ENCODE results near the gene PLPP1. TPM values are rescaled to one million over a fixed set of nuclear protein-coding genes. Genes with fewer than 3 reads are reported as not detected.

PLPP1 gene
- total and polyA plus RNA-seq, 4 donors, result 23.4 to 149 (median 68.7) TPM

- no peaks in the 10 kb centered on the region for H3K27me3 ChIP-seq (ENCODE audit: control insufficient read depth in 4 of 4, insufficient read depth in 4 of 4, low read length in 3 of 4)
- DNase-seq (ENCODE audit: low spot score), result no peak
- peaks cover 4 to 10% (median 7%) of the 10 kb centered on the region in 4 donors for H3K4me1 ChIP-seq (ENCODE audit: control insufficient read depth in 4 of 4, insufficient read depth in 4 of 4, low read length in 3 of 4)
- H3K9ac ChIP-seq (ENCODE audit: low read depth in 1 of 2, low read length in 2 of 2), result no peak overlapping the region
- WGBS, result 94% methylated on average over 1 of the region's 1 CpG
- H3K9me3 ChIP-seq (ENCODE audit: control insufficient read depth in 4 of 4, low read length in 3 of 4), result no peaks in the 10 kb centered on the region
- H3K36me3 ChIP-seq (ENCODE audit: control insufficient read depth in 4 of 4, insufficient read depth in 3 of 4, low read depth in 1 of 4, low read length in 3 of 4), result peaks cover 0 to 3% (median 0%) of the 10 kb centered on the region in 4 donors
- H3K4me3 ChIP-seq (ENCODE audit: low read depth in 1 of 3, low read length in 3 of 3), result no peak overlapping the region
- TF ChIP-seq YY1 (IDR thresholded peaks at IDR 0.05), result no peak
- TF ChIP-seq REST (IDR thresholded peaks at IDR 0.05), result no peak
- TF ChIP-seq TAF1 (conservative IDR thresholded peaks at IDR 0.05), result no peak
- TF ChIP-seq ATF3 (IDR thresholded peaks at IDR 0.05), result no peak
- no peak for TF ChIP-seq RXRA (IDR thresholded peaks at IDR 0.05)
- TF ChIP-seq GABPA (IDR thresholded peaks at IDR 0.05 in 1 of 2, conservative IDR thresholded peaks at IDR 0.05 in 1 of 2), result no peak
- TF ChIP-seq SP1 (IDR thresholded peaks at IDR 0.05), result no peak
- no peak for TF ChIP-seq HNF4G (IDR thresholded peaks at IDR 0.05)
- TF ChIP-seq HNF4A (conservative IDR thresholded peaks at IDR 0.05), result no peak
- no peak for TF ChIP-seq RAD21 (IDR thresholded peaks at IDR 0.05)
- no peak for TF ChIP-seq EGR1 (IDR thresholded peaks at IDR 0.05; ENCODE audit: low read depth in 2 of 2)
- no peak for TF ChIP-seq FOXA2 (IDR thresholded peaks at IDR 0.05)
- no peak for TF ChIP-seq CTCF (IDR thresholded peaks at IDR 0.05; ENCODE audit: low read depth, low read length, missing input control)
- no peak for TF ChIP-seq FOXA1 (IDR thresholded peaks at IDR 0.05)
- no peak for TF ChIP-seq MAX (IDR thresholded peaks at IDR 0.05)
- TF ChIP-seq JUND (IDR thresholded peaks at IDR 0.05), result no peak
- no peak overlapping the region for H3K27ac ChIP-seq (ENCODE audit: low read depth in 1 of 2, low read length in 2 of 2)
Observed at GRCh38 chr5:55495216-55495615, 39.5 kb downstream of the PLPP1 start.

- H3K9me3 ChIP-seq (ENCODE audit: control insufficient read depth in 4 of 4, low read length in 3 of 4), result no peaks in the 10 kb centered on the region
- no peak for DNase-seq (ENCODE audit: low spot score)
- no peak overlapping the region for H3K27ac ChIP-seq (ENCODE audit: low read depth in 1 of 2, low read length in 2 of 2)
- peaks cover 0 to 4% (median 3%) of the 10 kb centered on the region in 4 donors for H3K4me1 ChIP-seq (ENCODE audit: control insufficient read depth in 4 of 4, insufficient read depth in 4 of 4, low read length in 3 of 4)
- H3K4me3 ChIP-seq (ENCODE audit: low read depth in 1 of 3, low read length in 3 of 3), result no peak overlapping the region
- WGBS, result 57% methylated on average over 2 of the region's 2 CpGs
- TF ChIP-seq TAF1 (conservative IDR thresholded peaks at IDR 0.05) (no peak), ATF3 (IDR thresholded peaks at IDR 0.05) (no peak), JUND (IDR thresholded peaks at IDR 0.05) (no peak), RAD21 (IDR thresholded peaks at IDR 0.05) (no peak), CTCF (IDR thresholded peaks at IDR 0.05; ENCODE audit: low read depth, low read length, missing input control) (no peak)
- peaks cover 0 to 3% (median 1%) of the 10 kb centered on the region in 4 donors for H3K36me3 ChIP-seq (ENCODE audit: control insufficient read depth in 4 of 4, insufficient read depth in 3 of 4, low read depth in 1 of 4, low read length in 3 of 4)
- no peaks in the 10 kb centered on the region for H3K27me3 ChIP-seq (ENCODE audit: control insufficient read depth in 4 of 4, insufficient read depth in 4 of 4, low read length in 3 of 4)
- no peak overlapping the region for H3K9ac ChIP-seq (ENCODE audit: low read depth in 1 of 2, low read length in 2 of 2)
Observed at GRCh38 chr5:55492449-55492848, 42.3 kb downstream of the PLPP1 start.
